Activated CD8-positive, alpha-beta T cell treated with anti-CD3 and anti-CD28 coated beads, Interleukin-2, amount 10 ng/mL, durations not matched to agents 7 days and 5 days (primary cell): ENCODE results near the gene SASH3. TPM values are rescaled to one million over a fixed set of nuclear protein-coding genes. Genes with fewer than 3 reads are reported as not detected.

Source experiments
- ATAC-seq: fragments of 150-1000 bp; cut with Tn5 transposase; one replicate; pipeline ENCODE4 v1.10.0; 2021; ENCODE audit warnings: moderate library complexity
- CTCF ChIA-PET: fragments of 350-600 bp; sonication (Branson Sonifier 250); formaldehyde crosslinking; loops from one replicate; lab custom pipeline; 2021; ENCODE audit warnings: antibody characterized with exemption; lab: Charles Lee
- POLR2A ChIA-PET: fragments of 350-600 bp; sonication (Branson Sonifier 250); formaldehyde crosslinking; loops from one replicate; lab custom pipeline; 2021; ENCODE audit warnings: antibody characterized with exemption; lab: Charles Lee
- DNase-seq: peaks from one replicate; pipeline ENCODE4 v3.0.0-alpha.2; 2020
- H3K27ac Mint-ChIP-seq: one replicate; pipeline ENCODE4 v1.8.0; 2021; ENCODE audit warnings: mild to moderate bottlenecking, mixed read lengths
- H3K27me3 Mint-ChIP-seq: one replicate; pipeline ENCODE4 v1.8.0; 2021; ENCODE audit warnings: low read depth, mixed read lengths
- H3K36me3 Mint-ChIP-seq: one replicate; pipeline ENCODE4 v1.8.0; 2021; ENCODE audit warnings: low read depth, mixed read lengths
- H3K4me1 Mint-ChIP-seq: one replicate; pipeline ENCODE4 v1.8.0; 2021; ENCODE audit warnings: low read depth, mixed read lengths
- H3K4me3 Mint-ChIP-seq: one replicate; pipeline ENCODE4 v1.8.0; 2021; ENCODE audit warnings: mild to moderate bottlenecking, mixed read lengths
- H3K9me3 Mint-ChIP-seq: one replicate; pipeline ENCODE4 v1.8.0; 2022; ENCODE audit warnings: mixed read lengths; ENCODE audit not compliant: insufficient read depth
- total RNA-seq, 2 experiments: library from RNA; stranded (reverse); gene quantifications; one replicate each; pipeline ENCODE4 v1.2.3, GENCODE V29; 2021

Gene SASH3
- total RNA-seq, 2 experiments from 2014 or later, result 286 to 303 TPM

DNA sequence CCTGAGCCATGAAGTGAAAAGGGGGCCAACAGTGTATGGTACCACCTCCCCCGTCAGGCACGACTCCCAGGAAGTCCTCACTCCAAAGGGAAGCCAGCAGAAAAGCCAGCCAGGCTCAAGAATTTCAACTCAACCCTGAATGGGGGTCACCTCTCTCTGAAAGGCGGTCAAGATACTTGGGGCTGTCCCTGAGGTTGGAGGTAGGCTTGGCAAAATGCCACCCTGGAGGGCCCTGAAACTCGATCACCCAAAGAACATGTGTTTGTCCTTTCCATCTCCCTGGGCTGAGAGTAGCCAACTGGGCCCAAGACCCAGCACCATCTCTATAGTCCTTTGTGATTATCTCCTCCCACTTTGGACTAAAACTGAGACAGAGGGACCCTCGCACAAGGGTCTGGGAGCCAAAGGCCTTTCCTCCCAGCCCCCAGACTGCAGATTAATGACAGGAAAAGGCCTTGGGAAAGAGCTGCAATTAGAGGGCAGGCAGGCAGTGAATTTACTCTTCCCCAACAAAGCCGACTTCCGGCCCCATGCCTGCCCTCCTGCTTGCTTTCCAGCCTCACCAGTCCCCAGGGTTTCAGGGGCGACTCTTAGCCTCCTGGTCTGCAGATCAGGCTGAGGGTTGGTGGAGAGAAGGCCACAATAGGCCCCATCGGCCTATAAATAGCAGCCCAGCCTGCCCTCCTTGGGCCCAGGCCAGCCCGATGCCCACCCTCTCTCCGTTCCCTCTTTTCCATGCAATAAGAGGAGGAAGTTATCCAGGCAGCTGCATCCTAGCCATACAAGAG is 5.6 kb downstream of the SASH3 start:
- ChIA-PET POLR2A (interaction anchor here (0.6 to 10.3 kb wide), 4 partner anchors 10 to 284 kb away, joined by 3 to 162 read pairs (median 3); no protein-coding TSS in a partner anchor), CTCF (interaction anchor here (1.1 to 6.7 kb wide), 2 partner anchors 16 to 29 kb away, joined by 3 to 71 read pairs; no protein-coding TSS in a partner anchor)
- DNase-seq, result no peak
- no peaks in the 10 kb centered on the region for H3K27me3 Mint-ChIP-seq
- no peaks in the 10 kb centered on the region for H3K9me3 Mint-ChIP-seq
- ATAC-seq, result no peak
- peaks cover 82% of the 10 kb centered on the region for H3K36me3 Mint-ChIP-seq
- H3K4me1 Mint-ChIP-seq, result peaks cover 46% of the 10 kb centered on the region
- H3K4me3 Mint-ChIP-seq, result peak overlapping the region; percentile 74
- H3K27ac Mint-ChIP-seq, result peak overlapping the region; percentile 84

DNA sequence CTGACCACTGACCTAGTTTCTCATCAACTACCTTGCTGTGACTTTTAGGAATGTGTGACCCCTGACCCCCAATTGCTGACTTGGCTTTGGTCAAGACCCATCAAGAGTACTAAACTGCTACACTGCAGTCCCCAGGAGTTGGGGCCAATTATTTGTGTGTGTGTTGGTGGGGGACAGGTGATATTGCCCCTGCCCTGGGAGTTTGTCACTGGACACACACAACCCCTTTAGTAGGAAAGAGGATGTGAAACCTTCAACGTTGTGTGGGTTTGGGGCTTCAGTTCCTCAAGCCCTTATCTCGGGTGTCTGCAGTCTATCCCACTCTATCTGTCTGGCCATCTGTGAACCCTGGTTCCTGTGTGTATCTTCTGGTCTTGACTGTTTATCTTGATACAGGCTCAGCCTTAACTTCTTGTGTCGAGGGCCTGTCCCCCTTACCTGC is 6.5 kb downstream of the SASH3 start:
- no peak for ATAC-seq
- H3K27me3 Mint-ChIP-seq, result no peaks in the 10 kb centered on the region
- peaks cover 48% of the 10 kb centered on the region for H3K4me1 Mint-ChIP-seq
- DNase-seq, result no peak
- CTCF ChIA-PET, result interaction anchor here (1.0 kb wide), 1 partner anchor 29 kb away, joined by 4 read pairs; no protein-coding TSS in a partner anchor
- POLR2A ChIA-PET, result no interaction called here
- peaks cover 82% of the 10 kb centered on the region for H3K36me3 Mint-ChIP-seq
- H3K4me3 Mint-ChIP-seq, result peak overlapping the region; percentile 74
- H3K9me3 Mint-ChIP-seq, result no peaks in the 10 kb centered on the region
- peak overlapping the region; percentile 84 for H3K27ac Mint-ChIP-seq

DNA sequence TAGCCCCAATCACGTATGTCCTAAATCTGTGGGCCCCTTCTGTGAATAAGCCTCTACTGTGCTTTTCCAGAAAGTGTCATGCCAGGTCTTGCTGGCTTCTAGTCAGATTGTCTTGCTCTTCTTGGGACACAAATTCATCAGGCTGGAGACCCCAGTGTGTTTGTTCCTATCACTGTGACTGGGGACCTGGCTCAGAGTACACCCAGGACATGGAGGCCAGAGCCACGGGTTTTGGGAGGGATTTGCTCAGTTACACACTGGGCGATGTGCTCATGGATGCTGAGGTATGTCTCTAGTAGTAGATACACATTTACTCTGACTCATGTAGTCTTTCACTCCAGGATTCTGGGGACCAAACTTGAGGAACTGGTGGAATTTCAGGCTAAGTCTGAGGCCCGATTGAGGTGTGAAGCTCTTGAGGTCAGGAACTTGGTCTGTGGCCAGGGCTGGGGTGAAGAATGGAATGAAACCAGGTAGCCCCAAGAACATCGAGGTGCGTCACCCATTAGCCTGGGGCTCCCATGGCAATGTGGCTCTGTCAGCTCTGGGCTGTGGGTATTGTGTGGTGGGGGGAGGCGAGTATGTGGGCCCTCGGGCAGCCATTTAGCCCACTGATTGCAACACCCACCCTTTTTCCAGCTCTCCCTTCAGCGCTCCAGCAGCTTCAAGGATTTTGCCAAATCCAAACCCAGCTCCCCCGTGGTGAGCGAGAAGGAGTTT is 7.7 kb downstream of the SASH3 start:
- Mint-ChIP-seq H3K4me1 (peaks cover 48% of the 10 kb centered on the region), H3K27me3 (no peaks in the 10 kb centered on the region), H3K27ac (peak overlapping the region; percentile 68), H3K36me3 (peaks cover 77% of the 10 kb centered on the region), H3K9me3 (no peaks in the 10 kb centered on the region), H3K4me3 (peak overlapping the region; percentile 47)
- DNase-seq, result no peak
- ChIA-PET CTCF (interaction anchor here (1.5 kb wide), 1 partner anchor 60 kb away, joined by 5 read pairs; no protein-coding TSS in a partner anchor), POLR2A (interaction anchor here (0.6 to 1.1 kb wide), 3 partner anchors 16 to 378 kb away, joined by 3 read pairs; partner anchors contain the start of gene AIFM1)
- no peak for ATAC-seq

DNA sequence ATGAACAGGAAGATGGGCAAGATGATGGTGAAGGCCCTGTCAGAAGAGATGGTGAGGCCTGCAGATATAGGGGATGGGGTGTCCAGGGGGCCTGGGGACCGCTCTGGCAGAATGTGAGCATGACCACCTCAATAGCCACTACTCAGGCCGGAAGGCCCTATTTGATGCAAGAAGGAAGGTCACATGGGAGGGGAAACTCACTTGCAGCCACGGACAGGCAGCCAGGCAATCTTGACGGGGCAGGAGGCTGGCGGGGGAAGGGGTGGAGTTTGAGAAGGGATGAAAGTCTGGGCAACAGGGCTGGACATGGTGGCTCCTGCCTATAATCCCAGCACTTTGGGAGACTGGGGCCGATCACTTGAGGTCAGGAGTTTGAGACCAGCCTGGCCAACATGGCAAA is 8.8 kb downstream of the SASH3 start:
- POLR2A ChIA-PET, result no interaction called here
- no peak overlapping the region for H3K4me3 Mint-ChIP-seq
- no peaks in the 10 kb centered on the region for H3K9me3 Mint-ChIP-seq
- H3K4me1 Mint-ChIP-seq, result peaks cover 43% of the 10 kb centered on the region
- H3K27ac Mint-ChIP-seq, result peak overlapping the region; percentile 55
- DNase-seq (no peak), ATAC-seq (no peak)
- CTCF ChIA-PET, result no interaction called here
- H3K27me3 Mint-ChIP-seq, result no peaks in the 10 kb centered on the region
- H3K36me3 Mint-ChIP-seq, result peaks cover 76% of the 10 kb centered on the region

DNA sequence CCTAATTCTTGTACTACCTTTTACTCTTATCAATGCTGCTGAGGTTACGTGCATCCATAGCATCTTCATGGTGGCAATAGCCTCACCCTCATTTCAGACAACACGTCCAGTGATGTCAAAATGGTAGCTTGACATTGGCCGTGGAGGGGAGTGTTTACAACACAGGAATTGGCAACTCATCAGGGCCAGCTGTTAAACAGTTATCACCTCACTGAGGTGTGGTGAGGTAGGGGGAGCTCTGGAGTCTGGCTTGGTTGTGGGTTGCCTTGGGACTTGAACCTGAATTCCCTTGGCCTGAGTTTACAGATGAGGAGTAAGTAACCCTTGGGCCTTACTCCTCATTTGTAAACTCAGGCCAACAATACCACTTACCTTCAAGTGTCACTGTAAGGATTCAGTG is 10.4 kb downstream of the SASH3 start:
- CTCF ChIA-PET, result no interaction called here

DNA sequence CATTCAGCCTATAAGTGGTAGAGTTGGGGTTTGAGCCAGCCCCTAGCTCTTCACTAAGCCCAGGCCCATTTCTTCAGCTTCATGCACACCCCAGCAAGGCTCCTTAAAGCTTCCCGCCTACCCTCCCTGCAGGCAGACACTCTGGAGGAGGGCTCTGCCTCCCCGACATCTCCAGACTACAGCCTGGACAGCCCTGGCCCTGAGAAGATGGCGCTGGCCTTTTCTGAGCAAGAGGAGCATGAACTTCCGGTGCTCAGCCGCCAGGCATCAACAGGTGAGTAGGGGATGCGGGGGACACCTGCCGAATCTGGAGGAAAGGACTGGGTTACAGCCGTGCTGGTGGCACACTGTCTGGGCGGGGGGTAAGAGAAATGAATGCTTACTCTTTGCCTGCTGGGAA is 11.1 kb downstream of the SASH3 start:
- no peak for ATAC-seq
- no peak overlapping the region for H3K4me3 Mint-ChIP-seq
- CTCF ChIA-PET, result no interaction called here
- no peaks in the 10 kb centered on the region for H3K27me3 Mint-ChIP-seq
- no peaks in the 10 kb centered on the region for H3K9me3 Mint-ChIP-seq
- H3K27ac Mint-ChIP-seq, result no peak overlapping the region
- H3K4me1 Mint-ChIP-seq, result peaks cover 32% of the 10 kb centered on the region
- POLR2A ChIA-PET, result interaction anchor here (1.5 kb wide), 1 partner anchor 9 kb away, joined by 5 read pairs; no protein-coding TSS in a partner anchor
- DNase-seq, result no peak
- peaks cover 72% of the 10 kb centered on the region for H3K36me3 Mint-ChIP-seq

More for the DNA sequence above, 10.4 kb downstream of the SASH3 start:
- no peaks in the 10 kb centered on the region for H3K27me3 Mint-ChIP-seq
- POLR2A ChIA-PET, result interaction anchor here (1.5 kb wide), 1 partner anchor 9 kb away, joined by 5 read pairs; no protein-coding TSS in a partner anchor
- no peak for DNase-seq
- H3K36me3 Mint-ChIP-seq, result peaks cover 72% of the 10 kb centered on the region
- peak overlapping the region; percentile 43 for H3K27ac Mint-ChIP-seq
- ATAC-seq, result no peak
- H3K9me3 Mint-ChIP-seq, result no peaks in the 10 kb centered on the region
- no peak overlapping the region for H3K4me3 Mint-ChIP-seq
- H3K4me1 Mint-ChIP-seq, result peaks cover 38% of the 10 kb centered on the region

DNA sequence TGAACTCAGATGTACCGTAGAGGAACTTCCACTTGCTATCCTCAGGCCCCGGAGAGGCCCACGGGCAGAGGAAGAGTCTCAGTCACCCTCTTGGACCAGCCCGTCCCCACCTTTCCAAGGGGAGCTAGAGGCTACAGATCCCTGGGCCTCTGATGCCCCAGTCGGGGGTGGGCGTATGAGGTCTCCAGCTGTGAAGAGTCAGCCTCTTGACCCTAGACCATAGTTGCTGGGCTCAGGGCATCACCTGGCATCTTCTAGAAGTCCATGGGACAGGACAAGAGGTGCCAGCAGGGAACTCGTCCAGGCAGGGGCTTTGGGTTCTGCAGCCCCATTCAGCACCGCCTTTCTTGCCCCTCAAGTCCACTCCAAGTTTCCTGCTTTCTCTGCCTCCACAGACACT is 11.6 kb downstream of the SASH3 start:
- no peak overlapping the region for H3K27ac Mint-ChIP-seq
- ChIA-PET POLR2A (interaction anchor here (6.9 kb wide), 1 partner anchor 9 kb away, joined by 49 read pairs; no protein-coding TSS in a partner anchor), CTCF (no interaction called here)
- H3K36me3 Mint-ChIP-seq, result peaks cover 69% of the 10 kb centered on the region
- no peaks in the 10 kb centered on the region for H3K27me3 Mint-ChIP-seq
- no peak for ATAC-seq
- DNase-seq, result no peak
- H3K4me3 Mint-ChIP-seq, result no peak overlapping the region
- peaks cover 27% of the 10 kb centered on the region for H3K4me1 Mint-ChIP-seq
- H3K9me3 Mint-ChIP-seq, result no peaks in the 10 kb centered on the region

DNA sequence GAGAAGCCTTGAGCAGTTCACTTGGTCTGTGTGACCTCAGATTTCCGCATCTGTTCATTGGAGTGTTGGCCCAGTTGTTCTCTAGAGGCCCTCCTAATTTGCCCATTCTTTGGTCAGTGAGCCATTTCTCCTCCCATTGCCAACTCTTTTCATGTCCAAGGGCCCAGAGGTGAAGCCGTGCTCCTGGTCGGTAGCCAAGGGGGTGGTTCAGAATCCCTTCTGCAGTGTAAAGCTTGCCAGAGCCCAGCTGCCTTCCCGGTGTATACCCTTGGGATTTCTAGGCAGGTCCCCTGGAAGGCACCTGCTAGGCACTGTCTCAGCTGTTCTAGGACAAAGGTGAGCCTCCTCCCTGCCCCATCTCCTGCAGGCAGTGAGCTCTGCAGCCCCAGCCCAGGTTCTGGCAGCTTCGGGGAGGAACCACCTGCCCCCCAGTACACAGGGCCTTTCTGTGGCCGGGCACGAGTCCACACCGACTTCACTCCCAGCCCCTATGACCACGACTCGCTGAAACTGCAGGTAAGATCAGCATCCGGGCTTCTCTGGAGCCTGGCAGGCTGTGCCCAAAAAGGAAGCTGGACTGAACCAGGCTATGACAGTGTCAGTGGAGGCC is 12.3 kb downstream of the SASH3 start:
- ATAC-seq (no peak), DNase-seq (no peak)
- H3K4me3 Mint-ChIP-seq, result no peak overlapping the region
- CTCF ChIA-PET, result interaction anchor here (0.9 to 1.5 kb wide), 2 partner anchors 19 to 183 kb away, joined by 3 read pairs; no protein-coding TSS in a partner anchor
- H3K27me3 Mint-ChIP-seq, result no peaks in the 10 kb centered on the region
- H3K4me1 Mint-ChIP-seq, result peaks cover 22% of the 10 kb centered on the region
- H3K36me3 Mint-ChIP-seq, result peaks cover 65% of the 10 kb centered on the region
- H3K9me3 Mint-ChIP-seq, result no peaks in the 10 kb centered on the region
- H3K27ac Mint-ChIP-seq, result no peak overlapping the region
- POLR2A ChIA-PET, result interaction anchor here (0.8 to 6.9 kb wide), 6 partner anchors 9 to 102 kb away, joined by 3 to 49 read pairs (median 4); no protein-coding TSS in a partner anchor

DNA sequence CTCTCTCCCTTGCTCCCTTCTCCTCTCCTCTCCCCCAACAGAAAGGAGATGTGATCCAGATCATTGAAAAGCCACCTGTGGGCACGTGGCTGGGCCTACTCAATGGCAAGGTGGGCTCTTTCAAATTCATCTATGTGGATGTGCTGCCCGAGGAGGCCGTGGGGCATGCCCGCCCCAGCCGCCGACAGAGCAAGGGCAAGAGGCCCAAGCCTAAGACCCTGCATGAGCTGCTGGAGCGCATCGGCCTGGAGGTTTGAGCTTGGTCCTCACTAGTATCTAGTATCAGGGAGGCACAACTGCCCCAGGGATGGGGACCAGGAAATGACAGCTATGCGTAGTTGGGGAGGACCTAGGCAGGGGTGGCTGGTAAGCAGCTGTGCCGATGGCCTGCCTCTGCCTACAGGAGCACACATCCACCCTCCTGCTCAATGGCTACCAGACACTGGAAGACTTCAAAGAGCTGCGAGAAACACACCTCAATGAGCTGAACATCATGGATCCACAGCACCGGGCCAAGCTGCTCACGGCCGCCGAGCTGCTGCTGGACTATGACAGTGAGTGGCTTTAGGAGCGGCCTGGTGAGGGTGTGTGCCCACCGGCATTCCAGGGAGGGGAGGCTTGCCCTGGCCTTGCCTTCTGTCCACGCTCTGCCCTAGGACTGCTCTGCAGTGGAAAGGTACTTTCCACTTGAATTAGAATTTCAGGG is 13.0 kb downstream of the SASH3 start:
- DNase-seq, result no peak
- H3K36me3 Mint-ChIP-seq, result peaks cover 62% of the 10 kb centered on the region
- H3K27ac Mint-ChIP-seq, result no peak overlapping the region
- POLR2A ChIA-PET, result interaction anchor here (0.8 to 6.9 kb wide), 8 partner anchors 10 to 103 kb away, joined by 3 to 49 read pairs (median 4); no protein-coding TSS in a partner anchor
- no peaks in the 10 kb centered on the region for H3K9me3 Mint-ChIP-seq
- H3K4me1 Mint-ChIP-seq, result peaks cover 18% of the 10 kb centered on the region
- no peak overlapping the region for H3K4me3 Mint-ChIP-seq
- no peak for ATAC-seq
- CTCF ChIA-PET, result interaction anchor here (0.9 to 1.5 kb wide), 2 partner anchors 20 to 183 kb away, joined by 3 read pairs; no protein-coding TSS in a partner anchor
- no peaks in the 10 kb centered on the region for H3K27me3 Mint-ChIP-seq

DNA sequence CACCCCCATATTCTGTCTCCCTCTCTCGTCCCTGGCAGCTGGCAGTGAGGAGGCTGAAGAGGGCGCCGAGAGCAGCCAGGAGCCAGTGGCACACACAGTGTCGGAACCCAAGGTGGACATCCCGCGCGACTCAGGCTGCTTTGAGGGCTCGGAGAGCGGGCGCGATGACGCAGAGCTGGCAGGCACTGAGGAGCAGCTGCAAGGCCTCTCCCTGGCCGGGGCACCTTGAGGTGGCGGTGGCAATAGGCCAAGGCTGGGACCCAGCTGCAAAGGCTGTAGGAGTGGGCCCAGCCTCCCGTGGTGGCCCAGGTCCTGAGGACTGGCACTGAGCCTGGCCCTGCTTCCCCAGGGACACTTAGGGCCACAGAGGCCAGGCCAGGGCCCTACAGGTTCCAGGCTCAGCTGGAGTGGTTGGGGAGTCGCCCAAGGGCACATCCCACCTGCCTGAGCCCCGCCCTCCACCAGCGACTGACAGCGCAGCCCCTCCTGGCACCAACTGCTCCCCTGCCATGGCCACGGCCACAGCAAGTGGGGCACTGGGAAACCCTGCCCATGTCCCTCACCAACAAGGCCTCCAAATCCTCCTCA is 13.9 kb downstream of the SASH3 start:
- Mint-ChIP-seq H3K27me3 (no peaks in the 10 kb centered on the region), H3K4me3 (no peak overlapping the region), H3K9me3 (no peaks in the 10 kb centered on the region), H3K36me3 (peaks cover 63% of the 10 kb centered on the region), H3K4me1 (peaks cover 19% of the 10 kb centered on the region), H3K27ac (peak overlapping the region; percentile 25)
- DNase-seq (no peak), ATAC-seq (no peak)
- POLR2A ChIA-PET, result interaction anchor here (0.6 to 6.9 kb wide), 5 partner anchors 11 to 187 kb away, joined by 3 to 49 read pairs (median 3); no protein-coding TSS in a partner anchor
- CTCF ChIA-PET, result interaction anchor here (1.5 kb wide), 1 partner anchor 21 kb away, joined by 3 read pairs; no protein-coding TSS in a partner anchor
